ENCODE data around the gene LMOD1. TPM values are rescaled to one million over a fixed set of nuclear protein-coding genes. Genes with fewer than 3 reads are reported as not detected.

The LMOD1 gene
- total and polyA plus RNA-seq, 2 donors (not counting 1 experiment from before 2014, with no cell fraction given), result not detected

DNA sequence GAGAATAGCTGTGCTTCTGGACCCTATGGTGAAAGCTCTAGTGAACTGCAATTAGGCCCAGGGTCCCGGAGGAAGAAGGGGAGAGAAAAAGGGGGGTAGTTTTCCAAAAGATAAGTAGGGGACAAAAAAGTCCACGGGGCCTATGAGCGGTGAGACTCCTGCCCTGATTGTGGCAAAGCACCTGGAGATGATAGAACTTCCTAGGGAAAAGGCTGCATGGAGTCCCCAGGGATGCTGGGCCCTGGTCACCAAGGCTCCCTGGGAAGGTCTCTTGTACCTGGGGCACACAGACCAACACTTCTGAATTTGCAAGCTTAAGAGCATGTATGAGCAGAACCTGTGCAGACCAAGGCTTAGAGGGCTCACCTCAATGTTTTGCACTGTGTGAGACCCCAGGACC, 63.1 kb downstream of the LMOD1 start:
- Histone ChIP-seq H3K79me2 (ENCODE audit: control insufficient read depth, insufficient read depth, low read length) (no peaks in the 10 kb centered on the region), H3K9me3 (ENCODE audit: control extremely low read depth in 1 of 3, control insufficient read depth in 2 of 3, insufficient read depth in 1 of 3, low read length in 2 of 3) (peaks cover 0 to 2% (median 0%) of the 10 kb centered on the region in 3 donors), H3K4me1 (ENCODE audit: control insufficient read depth in 2 of 2, insufficient read depth in 2 of 2, low read length in 2 of 2) (peaks cover 16 to 27% of the 10 kb centered on the region in 2 donors), H3K4me2 (replicated peaks; ENCODE audit: low read depth, low read length, poor library complexity, severe bottlenecking) (no peak overlapping the region), H3K9ac (ENCODE audit: low read length) (no peak overlapping the region), H4K20me1 (ENCODE audit: control insufficient read depth, insufficient read depth, low read length, poor library complexity, severe bottlenecking) (no peaks in the 10 kb centered on the region), H3K36me3 (replicated peaks in 1 of 2; ENCODE audit: control extremely low read depth in 1 of 2, control insufficient read depth in 1 of 2, extremely low read depth in 1 of 2, insufficient read depth in 2 of 2, low read length in 1 of 2) (no peaks in the 10 kb centered on the region), H2AFZ (ENCODE audit: insufficient read depth, low read depth, low read length, poor library complexity, severe bottlenecking) (no peak overlapping the region), H3K4me3 (ENCODE audit: control extremely low read depth in 1 of 5, extremely low read depth in 1 of 5, insufficient read depth in 1 of 5, low read depth in 2 of 5, low read length in 4 of 5) (no peak overlapping the region), H3K27me3 (replicated peaks in 1 of 4; ENCODE audit: control extremely low read depth in 1 of 4, control insufficient read depth in 3 of 4, insufficient read depth in 4 of 4, low read length in 3 of 4) (peaks cover 0 to 21% (median 14%) of the 10 kb centered on the region in 4 experiments), H3K27ac (ENCODE audit: low read length in 2 of 2) (no peak overlapping the region)
- H3K4me3 Mint-ChIP-seq, result no peak overlapping the region
- WGBS (ENCODE audit: insufficient coverage), result 83% methylated on average over 3 of the region's 3 CpGs
- CTCF ChIA-PET, result interaction anchor here (0.7 to 1.5 kb wide), 6 partner anchors 10 to 1153 kb away, joined by 3 to 6 read pairs (median 3); no protein-coding TSS in a partner anchor
- POLR2A ChIA-PET, result no interaction called here
- no peaks in the 10 kb centered on the region for H3K9me3 Mint-ChIP-seq (ENCODE audit: insufficient read depth)
- TF ChIP-seq, protein P1, sequence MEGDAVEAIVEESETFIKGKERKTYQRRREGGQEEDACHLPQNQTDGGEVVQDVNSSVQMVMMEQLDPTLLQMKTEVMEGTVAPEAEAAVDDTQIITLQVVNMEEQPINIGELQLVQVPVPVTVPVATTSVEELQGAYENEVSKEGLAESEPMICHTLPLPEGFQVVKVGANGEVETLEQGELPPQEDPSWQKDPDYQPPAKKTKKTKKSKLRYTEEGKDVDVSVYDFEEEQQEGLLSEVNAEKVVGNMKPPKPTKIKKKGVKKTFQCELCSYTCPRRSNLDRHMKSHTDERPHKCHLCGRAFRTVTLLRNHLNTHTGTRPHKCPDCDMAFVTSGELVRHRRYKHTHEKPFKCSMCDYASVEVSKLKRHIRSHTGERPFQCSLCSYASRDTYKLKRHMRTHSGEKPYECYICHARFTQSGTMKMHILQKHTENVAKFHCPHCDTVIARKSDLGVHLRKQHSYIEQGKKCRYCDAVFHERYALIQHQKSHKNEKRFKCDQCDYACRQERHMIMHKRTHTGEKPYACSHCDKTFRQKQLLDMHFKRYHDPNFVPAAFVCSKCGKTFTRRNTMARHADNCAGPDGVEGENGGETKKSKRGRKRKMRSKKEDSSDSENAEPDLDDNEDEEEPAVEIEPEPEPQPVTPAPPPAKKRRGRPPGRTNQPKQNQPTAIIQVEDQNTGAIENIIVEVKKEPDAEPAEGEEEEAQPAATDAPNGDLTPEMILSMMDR (IDR thresholded peaks at IDR 0.05), result no peak
- DNase-seq, result no peak
- no peak overlapping the region for H3K27ac Mint-ChIP-seq
- H3K27me3 Mint-ChIP-seq, result peaks cover 14% of the 10 kb centered on the region
- H3K4me1 Mint-ChIP-seq, result peaks cover 33% of the 10 kb centered on the region
- no peak for ATAC-seq (ENCODE audit: low read depth)
- intact Hi-C loops (cut with micrococcal nuclease), result no loop called here

DNA sequence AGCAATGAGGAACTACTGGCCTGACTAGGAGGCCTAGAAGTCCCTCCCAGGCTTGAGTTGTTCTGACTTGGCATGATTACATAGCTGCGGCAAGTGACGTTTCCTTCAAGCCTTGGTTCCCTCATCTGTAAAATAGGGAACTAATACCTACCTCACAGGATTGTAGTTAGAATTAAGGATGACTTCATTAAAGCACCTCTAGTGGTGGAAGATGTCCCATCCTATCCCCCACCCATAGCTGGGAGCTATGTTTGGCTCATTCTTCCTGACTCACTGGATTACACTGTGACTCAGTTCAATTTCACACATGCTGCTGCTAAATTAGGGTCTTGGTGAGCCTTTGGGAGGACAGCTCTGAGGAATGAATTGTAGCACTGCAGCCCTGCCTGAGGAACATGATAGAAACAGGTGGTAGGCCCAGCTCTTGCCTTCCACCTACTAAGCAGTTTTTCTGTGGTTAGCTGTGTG, 63.6 kb downstream of the LMOD1 start:
- intact Hi-C loops (cut with micrococcal nuclease), result no loop called here
- H3K4me2 ChIP-seq (replicated peaks; ENCODE audit: low read depth, low read length, poor library complexity, severe bottlenecking), result no peak overlapping the region
- Mint-ChIP-seq H3K4me3 (no peak overlapping the region), H3K27me3 (peaks cover 8% of the 10 kb centered on the region), H3K9me3 (ENCODE audit: insufficient read depth) (no peaks in the 10 kb centered on the region), H3K27ac (peak overlapping the region; percentile 53), H3K4me1 (peaks cover 33% of the 10 kb centered on the region)
- no peaks in the 10 kb centered on the region for H3K9me3 ChIP-seq (ENCODE audit: control extremely low read depth in 1 of 3, control insufficient read depth in 2 of 3, insufficient read depth in 1 of 3, low read length in 2 of 3)
- H2AFZ ChIP-seq (ENCODE audit: insufficient read depth, low read depth, low read length, poor library complexity, severe bottlenecking), result no peak overlapping the region
- DNase-seq (peak; percentile 75), ATAC-seq (ENCODE audit: low read depth) (peak; percentile 83)
- no peak overlapping the region for H3K27ac ChIP-seq (ENCODE audit: low read length in 2 of 2)
- no peak overlapping the region for H3K4me3 ChIP-seq (ENCODE audit: control extremely low read depth in 1 of 5, extremely low read depth in 1 of 5, insufficient read depth in 1 of 5, low read depth in 2 of 5, low read length in 4 of 5)
- H3K4me1 ChIP-seq (ENCODE audit: control insufficient read depth in 2 of 2, insufficient read depth in 2 of 2, low read length in 2 of 2), result peaks cover 14 to 24% of the 10 kb centered on the region in 2 donors
- H3K79me2 ChIP-seq (ENCODE audit: control insufficient read depth, insufficient read depth, low read length), result no peaks in the 10 kb centered on the region
- H3K36me3 ChIP-seq (replicated peaks in 1 of 2; ENCODE audit: control extremely low read depth in 1 of 2, control insufficient read depth in 1 of 2, extremely low read depth in 1 of 2, insufficient read depth in 2 of 2, low read length in 1 of 2), result no peaks in the 10 kb centered on the region
- TF ChIP-seq, protein P1 (IDR thresholded peaks at IDR 0.05), result peak; percentile 30
- no peak for TF ChIP-seq EZH2 (IDR thresholded peaks at IDR 0.05; ENCODE audit: borderline replicate concordance, insufficient read depth, low read depth, low read length, poor library complexity, severe bottlenecking)
- ChIA-PET CTCF (interaction anchor here (0.7 to 1.5 kb wide), 4 partner anchors 11 to 1153 kb away, joined by 3 to 6 read pairs (median 3); no protein-coding TSS in a partner anchor), POLR2A (interaction anchor here (0.6 kb wide), 1 partner anchor 68 kb away, joined by 5 read pairs; no protein-coding TSS in a partner anchor)
- H3K27me3 ChIP-seq (replicated peaks in 1 of 4; ENCODE audit: control extremely low read depth in 1 of 4, control insufficient read depth in 3 of 4, insufficient read depth in 4 of 4, low read length in 3 of 4), result peaks cover 0 to 15% (median 8%) of the 10 kb centered on the region in 4 experiments
- WGBS (ENCODE audit: insufficient coverage), result no CpG with 5 or more reads among the region's 2 CpGs
- H4K20me1 ChIP-seq (ENCODE audit: control insufficient read depth, insufficient read depth, low read length, poor library complexity, severe bottlenecking), result no peaks in the 10 kb centered on the region
- no peak overlapping the region for H3K9ac ChIP-seq (ENCODE audit: low read length)

All from B cell (primary cell).